K562 (cell line): ENCODE results near the gene PSMA5. TPM values are rescaled to one million over a fixed set of nuclear protein-coding genes. Genes with fewer than 3 reads are reported as not detected.

Source experiments
- ATAC-seq: fragments of 200-7000 bp; cut with Tn5 transposase; 3 replicates; pipeline ENCODE4 v1.9.1; 2020; ENCODE audit warnings: moderate library complexity
- BruUV-seq: library from RNA; stranded (reverse); fragments of 400-500 nt; replicated peaks from 2 replicates; lab custom pipeline; 2021; lab: Mats Ljungman, UMichigan
- CTCF ChIA-PET: fragments of 300-600 bp; formaldehyde crosslinking; extraction: SDS; loops from one replicate; lab custom pipeline; 2021; ENCODE audit warnings: low intra/inter-chr PET ratio; lab: Yijun Ruan, JAX
- POLR2A ChIA-PET: fragments of 300-600, 350-650 bp; sonication (Branson Sonifier 250); formaldehyde crosslinking; extraction: SDS; loops from one replicate; lab custom pipeline; 2021; ENCODE audit warnings: antibody characterized with exemption, inconsistent platforms; lab: Yijun Ruan, JAX
- DNase-seq, 4 experiments: peaks; one replicate each; pipeline versions ENCODE4 v3.0.0 to v3.0.0-alpha.2; 2011 to 2018; ENCODE audit warnings: low spot score in 3 of 4, mixed read lengths in 3 of 4; ENCODE audit errors: extremely low read depth in 1 of 4
- FAIRE-seq: peaks from 2 replicates; lab custom pipeline; 2011; peaks lifted over from hg19 to GRCh38; lab: Jason Lieb, UNC
- H2AFZ ChIP-seq: 2 replicates; pipeline ENCODE4 v1.6.0; 2011; ENCODE audit warnings: low read depth, low read length, control low read depth, inconsistent platforms
- H3K27ac ChIP-seq: fragments of 200-600 bp; 3 replicates; pipeline ENCODE4 v1.8.0; 2011; ENCODE audit warnings: low read depth, mild to moderate bottlenecking, control low read depth, inconsistent platforms, low read length, moderate library complexity, mixed read lengths; ENCODE audit errors: extremely low read depth
- H3K27me3 ChIP-seq, 2 experiments: fragments of 300-600 bp in 1 of 2; 2 replicates in 1 of 2; 3 replicates in 1 of 2; pipeline versions ENCODE4 v1.6.0 to v1.8.0; 2011; ENCODE audit warnings: inconsistent platforms in 2 of 2, low read length in 2 of 2, mild to moderate bottlenecking in 1 of 2, mixed read lengths in 1 of 2, moderate library complexity in 1 of 2; ENCODE audit not compliant: control insufficient read depth in 2 of 2, insufficient read depth in 2 of 2
- H3K36me3 ChIP-seq: fragments of 300-600 bp; 3 replicates; pipeline ENCODE4 v1.8.0; 2011; ENCODE audit warnings: mild to moderate bottlenecking, low read length, inconsistent platforms; ENCODE audit not compliant: control insufficient read depth, insufficient read depth
- H3K4me1 ChIP-seq, 2 experiments: fragments of 200-600 bp in 1 of 2; replicated peaks in 1 of 2; 2 replicates in 1 of 2; 3 replicates in 1 of 2; pipeline versions ENCODE4 v1.5.1 to v1.8.0; 2011; ENCODE audit warnings: inconsistent platforms in 2 of 2, low read length in 2 of 2, mild to moderate bottlenecking in 1 of 2, mixed read lengths in 1 of 2, moderate library complexity in 1 of 2; ENCODE audit not compliant: control insufficient read depth in 2 of 2, insufficient read depth in 2 of 2
- H3K4me2 ChIP-seq: 2 replicates; pipeline ENCODE4 v1.6.1; 2011; ENCODE audit warnings: low read length, control low read depth, inconsistent platforms, mixed read lengths; ENCODE audit not compliant: insufficient read depth
- H3K4me3 ChIP-seq: fragments of 200-600 bp; sonication (generic), shearing (Covaris generic); 2 replicates; pipeline ENCODE4 v1.5.1; 2016; ENCODE audit warnings: control low read depth, inconsistent platforms
- H3K79me2 ChIP-seq: fragments of 200-600 bp; 3 replicates; pipeline ENCODE4 v1.8.0; 2011; ENCODE audit warnings: low read length, inconsistent platforms; ENCODE audit not compliant: control insufficient read depth, insufficient read depth
- H3K9ac ChIP-seq, 2 experiments: 2 replicates each; pipeline versions ENCODE4 v1.6.0 to v1.6.1; 2011; ENCODE audit warnings: low read depth in 2 of 2, low read length in 2 of 2, control low read depth in 1 of 2, inconsistent platforms in 1 of 2, mild to moderate bottlenecking in 1 of 2, mixed read lengths in 1 of 2; ENCODE audit not compliant: insufficient read depth in 1 of 2
- H3K9me1 ChIP-seq: one replicate; pipeline ENCODE4 v1.6.0; 2011; ENCODE audit warnings: inconsistent platforms, mild to moderate bottlenecking, low read length, moderate library complexity; ENCODE audit not compliant: control insufficient read depth, insufficient read depth
- H3K9me3 ChIP-seq: replicated peaks from 2 replicates; pipeline ENCODE4 v1.5.1; 2011; ENCODE audit warnings: low read depth, low read length, inconsistent platforms; ENCODE audit not compliant: control insufficient read depth, insufficient read depth
- H4K20me1 ChIP-seq: replicated peaks from 2 replicates; pipeline ENCODE4 v1.6.1; 2011; ENCODE audit warnings: low read length, inconsistent platforms, mixed read lengths; ENCODE audit not compliant: control insufficient read depth, insufficient read depth
- ARID1B ChIP-seq: fragments of 450-650 bp; IDR thresholded peaks from 2 replicates; pipeline ENCODE4 v1.6.1; 2016; ENCODE audit warnings: antibody characterized with exemption, mild to moderate bottlenecking, inconsistent platforms
- CBX3 ChIP-seq, 2 experiments: IDR thresholded peaks; 1 replicate in 1 of 2; 2 replicates in 1 of 2; pipeline ENCODE4 v1.6.1; 2012; ENCODE audit warnings: inconsistent platforms in 2 of 2, low read length in 2 of 2, borderline replicate concordance in 1 of 2, control low read depth in 1 of 2
- CHCHD3 ChIP-seq: fragments of 250-450 bp; sonication (Bioruptor Pico); IDR thresholded peaks from 2 replicates; pipeline ENCODE4 v2.1.2; 2022; ENCODE audit warnings: mild to moderate bottlenecking
- HDGF ChIP-seq: fragments of 450-650 bp; IDR thresholded peaks from 2 replicates; pipeline ENCODE4 v1.6.1; 2016
- HNRNPL ChIP-seq: fragments of 200-400 bp; formaldehyde crosslinking; IDR thresholded peaks from 2 replicates; pipeline ENCODE4 v1.6.1; 2017; ENCODE audit warnings: low read depth, mild to moderate bottlenecking, low read length
- TRIM28 ChIP-seq: fragments of 450-650 bp; IDR thresholded peaks from 2 replicates; pipeline ENCODE4 v1.6.1; 2017
- WGBS: fragments of 100-300 bp; shearing (Covaris generic); methylation state at CpG from one replicate; pipeline ENCODE4 v1.1.6; 2016; ENCODE audit warnings: low coverage, mixed read lengths; ENCODE audit not compliant: insufficient coverage; ENCODE audit errors: missing lambda C conversion rate; 5-methylcytosine and 5-hydroxymethylcytosine counted together
- in situ Hi-C: fragments of 300-500 bp; cut with MboI; formaldehyde crosslinking; loops from 4 replicates; pipeline ENCODE4 v1.15.0; 2018; ENCODE audit warnings: inconsistent platforms, mixed read lengths
- intact Hi-C: fragments of 100-400 bp; cut with micrococcal nuclease; formaldehyde crosslinking; loops from 2 replicates; pipeline ENCODE4 v1.14.2; 2022
- polyA plus RNA-seq, 8 experiments: library from polyadenylated mRNA; depleted of rRNA in 4 of 8; stranded (reverse) in 5 of 8; unstranded in 3 of 8; fragments of >200 nt; fragmentation: Nextera tagmentation in 2 of 8; fragmentation: Illumina TruSeq in 1 of 8; extraction: Ambion mirVana in 2 of 8; extraction: Trizol in 1 of 8; gene quantifications; 2 replicates each; pipeline versions ENCODE4 v1.2.1 to v1.2.3, GENCODE V29; 2011 to 2014; ENCODE audit warnings: inconsistent platforms in 1 of 8, missing spikeins in 1 of 8
- total RNA-seq, 7 experiments: library from RNA; depleted of rRNA in 6 of 7; stranded (reverse); fragments of >200 nt in 6 of 7; fragmentation: Illumina TruSeq in 2 of 7; extraction: Trizol in 2 of 7; gene quantifications; 2 replicates each; pipeline versions ENCODE4 v1.2.1 to v1.2.3, GENCODE V29; 2011 to 2021; ENCODE audit warnings: low replicate concordance in 1 of 7
- TF ChIP-seq, protein P1 (sequence below): fragments of 450-650 bp; formaldehyde crosslinking; IDR thresholded peaks from 2 replicates; pipeline ENCODE4 v1.4.0; 2020; ENCODE audit warnings: mild to moderate bottlenecking, moderate library complexity
- TF ChIP-seq, protein P2 (sequence below): fragments of 150-350 bp; IDR thresholded peaks from 2 replicates; pipeline ENCODE4 v1.6.1; 2014; ENCODE audit warnings: low read depth, mild to moderate bottlenecking, low read length, borderline replicate concordance
- TF ChIP-seq, protein P3 (sequence below): fragments of 450-650 bp; IDR thresholded peaks from 2 replicates; pipeline ENCODE4 v1.6.1; 2018; ENCODE audit warnings: mild to moderate bottlenecking, low read depth; ENCODE audit not compliant: partially characterized antibody
- TF ChIP-seq, protein P4 (sequence below): sonication (generic); formaldehyde crosslinking; IDR thresholded peaks from 2 replicates; pipeline ENCODE4 v1.8.1; 2023; ENCODE audit warnings: missing genetic modification reagents, mild to moderate bottlenecking, borderline replicate concordance

PSMA5 gene
- total and polyA plus RNA-seq, 9 of the 15 experiments (the other 6 are each of a cell fraction or from before 2014, with no cell fraction given), result 82.6 to 542 (median 287) TPM

DNA sequence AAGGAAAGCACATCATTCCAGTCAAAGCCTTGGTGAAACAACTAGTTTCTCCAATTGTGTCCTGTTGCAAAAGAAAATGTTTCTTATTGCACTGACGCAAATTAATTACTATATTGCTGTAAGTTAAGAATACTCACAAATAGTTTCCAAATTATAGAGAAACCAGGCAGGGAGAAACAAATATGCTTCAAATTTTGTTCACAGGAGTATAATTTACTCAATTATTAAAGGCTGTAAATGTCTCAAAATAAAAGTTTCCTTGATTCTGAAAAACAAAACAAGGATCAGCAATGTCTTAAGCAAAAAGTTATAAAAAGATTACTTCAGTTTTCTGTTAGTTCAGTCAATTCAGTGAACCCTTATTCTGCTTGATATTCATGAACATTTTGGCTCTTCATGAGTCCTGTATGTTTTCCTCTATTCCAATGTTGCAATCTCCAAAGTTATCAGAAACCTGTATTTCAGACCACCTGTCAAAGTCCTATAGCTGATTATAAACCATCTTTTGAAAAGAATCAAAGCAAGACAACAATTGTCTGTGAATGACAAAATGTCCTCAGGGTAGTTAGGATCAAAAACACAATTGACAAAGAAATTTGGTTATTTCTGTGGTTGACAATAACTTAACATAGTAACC, 28.4 kb upstream of the PSMA5 start:
- Histone ChIP-seq H3K36me3 (no peaks in the 10 kb centered on the region), H3K27ac (no peak overlapping the region), H3K9me1 (no peaks in the 10 kb centered on the region), H3K4me1 (no peaks in the 10 kb centered on the region), H3K27me3 (no peaks in the 10 kb centered on the region), H3K4me3 (no peak overlapping the region), H3K4me2 (no peak overlapping the region), H2AFZ (no peak overlapping the region), H3K9ac (no peak overlapping the region), H3K79me2 (no peaks in the 10 kb centered on the region), H4K20me1 (no peaks in the 10 kb centered on the region), H3K9me3 (no peaks in the 10 kb centered on the region)
- intact Hi-C loops, result no loop called here
- ATAC-seq (no peak), DNase-seq (no peak), FAIRE-seq (no peak)
- POLR2A ChIA-PET, result interaction anchor here (0.6 kb wide), 2 partner anchors 9 to 102 kb away, joined by 3 read pairs; no protein-coding TSS in a partner anchor
- CTCF ChIA-PET, result no interaction called here
- no TSS peak for BruUV-seq
- in situ Hi-C loops, result no loop called here
- 4% methylated on average over 1 of the region's 1 CpG for WGBS
- TF ChIP-seq TRIM28, result peak; percentile 64; the same call in 1 of the 2 replicates
- peak in 1 of 2 experiments; percentile 80; a peak in 2 of 3 replicates for TF ChIP-seq CBX3 (IDR thresholded peaks at IDR 0.05; ENCODE audit: borderline replicate concordance in 1 of 2, low read length in 2 of 2)
- TF ChIP-seq, protein P1, sequence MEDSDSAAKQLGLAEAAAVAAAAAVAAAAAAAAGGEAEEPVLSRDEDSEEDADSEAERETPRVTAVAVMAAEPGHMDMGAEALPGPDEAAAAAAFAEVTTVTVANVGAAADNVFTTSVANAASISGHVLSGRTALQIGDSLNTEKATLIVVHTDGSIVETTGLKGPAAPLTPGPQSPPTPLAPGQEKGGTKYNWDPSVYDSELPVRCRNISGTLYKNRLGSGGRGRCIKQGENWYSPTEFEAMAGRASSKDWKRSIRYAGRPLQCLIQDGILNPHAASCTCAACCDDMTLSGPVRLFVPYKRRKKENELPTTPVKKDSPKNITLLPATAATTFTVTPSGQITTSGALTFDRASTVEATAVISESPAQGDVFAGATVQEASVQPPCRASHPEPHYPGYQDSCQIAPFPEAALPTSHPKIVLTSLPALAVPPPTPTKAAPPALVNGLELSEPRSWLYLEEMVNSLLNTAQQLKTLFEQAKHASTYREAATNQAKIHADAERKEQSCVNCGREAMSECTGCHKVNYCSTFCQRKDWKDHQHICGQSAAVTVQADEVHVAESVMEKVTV (CRISPR knock-in tag), result no peak
- no peak for TF ChIP-seq CHCHD3 (CRISPR knock-in tag)
- TF ChIP-seq, protein P2, sequence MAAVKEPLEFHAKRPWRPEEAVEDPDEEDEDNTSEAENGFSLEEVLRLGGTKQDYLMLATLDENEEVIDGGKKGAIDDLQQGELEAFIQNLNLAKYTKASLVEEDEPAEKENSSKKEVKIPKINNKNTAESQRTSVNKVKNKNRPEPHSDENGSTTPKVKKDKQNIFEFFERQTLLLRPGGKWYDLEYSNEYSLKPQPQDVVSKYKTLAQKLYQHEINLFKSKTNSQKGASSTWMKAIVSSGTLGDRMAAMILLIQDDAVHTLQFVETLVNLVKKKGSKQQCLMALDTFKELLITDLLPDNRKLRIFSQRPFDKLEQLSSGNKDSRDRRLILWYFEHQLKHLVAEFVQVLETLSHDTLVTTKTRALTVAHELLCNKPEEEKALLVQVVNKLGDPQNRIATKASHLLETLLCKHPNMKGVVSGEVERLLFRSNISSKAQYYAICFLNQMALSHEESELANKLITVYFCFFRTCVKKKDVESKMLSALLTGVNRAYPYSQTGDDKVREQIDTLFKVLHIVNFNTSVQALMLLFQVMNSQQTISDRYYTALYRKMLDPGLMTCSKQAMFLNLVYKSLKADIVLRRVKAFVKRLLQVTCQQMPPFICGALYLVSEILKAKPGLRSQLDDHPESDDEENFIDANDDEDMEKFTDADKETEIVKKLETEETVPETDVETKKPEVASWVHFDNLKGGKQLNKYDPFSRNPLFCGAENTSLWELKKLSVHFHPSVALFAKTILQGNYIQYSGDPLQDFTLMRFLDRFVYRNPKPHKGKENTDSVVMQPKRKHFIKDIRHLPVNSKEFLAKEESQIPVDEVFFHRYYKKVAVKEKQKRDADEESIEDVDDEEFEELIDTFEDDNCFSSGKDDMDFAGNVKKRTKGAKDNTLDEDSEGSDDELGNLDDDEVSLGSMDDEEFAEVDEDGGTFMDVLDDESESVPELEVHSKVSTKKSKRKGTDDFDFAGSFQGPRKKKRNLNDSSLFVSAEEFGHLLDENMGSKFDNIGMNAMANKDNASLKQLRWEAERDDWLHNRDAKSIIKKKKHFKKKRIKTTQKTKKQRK, result peak; percentile 66; the same call in 1 of the 2 replicates
- TF ChIP-seq, protein P3, sequence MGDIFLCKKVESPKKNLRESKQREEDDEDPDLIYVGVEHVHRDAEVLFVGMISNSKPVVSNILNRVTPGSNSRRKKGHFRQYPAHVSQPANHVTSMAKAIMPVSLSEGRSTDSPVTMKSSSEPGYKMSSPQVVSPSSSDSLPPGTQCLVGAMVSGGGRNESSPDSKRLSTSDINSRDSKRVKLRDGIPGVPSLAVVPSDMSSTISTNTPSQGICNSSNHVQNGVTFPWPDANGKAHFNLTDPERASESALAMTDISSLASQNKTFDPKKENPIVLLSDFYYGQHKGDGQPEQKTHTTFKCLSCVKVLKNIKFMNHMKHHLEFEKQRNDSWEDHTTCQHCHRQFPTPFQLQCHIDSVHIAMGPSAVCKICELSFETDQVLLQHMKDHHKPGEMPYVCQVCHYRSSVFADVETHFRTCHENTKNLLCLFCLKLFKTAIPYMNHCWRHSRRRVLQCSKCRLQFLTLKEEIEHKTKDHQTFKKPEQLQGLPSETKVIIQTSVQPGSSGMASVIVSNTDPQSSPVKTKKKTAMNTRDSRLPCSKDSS, result peak; percentile 46
- TF ChIP-seq, protein P4, sequence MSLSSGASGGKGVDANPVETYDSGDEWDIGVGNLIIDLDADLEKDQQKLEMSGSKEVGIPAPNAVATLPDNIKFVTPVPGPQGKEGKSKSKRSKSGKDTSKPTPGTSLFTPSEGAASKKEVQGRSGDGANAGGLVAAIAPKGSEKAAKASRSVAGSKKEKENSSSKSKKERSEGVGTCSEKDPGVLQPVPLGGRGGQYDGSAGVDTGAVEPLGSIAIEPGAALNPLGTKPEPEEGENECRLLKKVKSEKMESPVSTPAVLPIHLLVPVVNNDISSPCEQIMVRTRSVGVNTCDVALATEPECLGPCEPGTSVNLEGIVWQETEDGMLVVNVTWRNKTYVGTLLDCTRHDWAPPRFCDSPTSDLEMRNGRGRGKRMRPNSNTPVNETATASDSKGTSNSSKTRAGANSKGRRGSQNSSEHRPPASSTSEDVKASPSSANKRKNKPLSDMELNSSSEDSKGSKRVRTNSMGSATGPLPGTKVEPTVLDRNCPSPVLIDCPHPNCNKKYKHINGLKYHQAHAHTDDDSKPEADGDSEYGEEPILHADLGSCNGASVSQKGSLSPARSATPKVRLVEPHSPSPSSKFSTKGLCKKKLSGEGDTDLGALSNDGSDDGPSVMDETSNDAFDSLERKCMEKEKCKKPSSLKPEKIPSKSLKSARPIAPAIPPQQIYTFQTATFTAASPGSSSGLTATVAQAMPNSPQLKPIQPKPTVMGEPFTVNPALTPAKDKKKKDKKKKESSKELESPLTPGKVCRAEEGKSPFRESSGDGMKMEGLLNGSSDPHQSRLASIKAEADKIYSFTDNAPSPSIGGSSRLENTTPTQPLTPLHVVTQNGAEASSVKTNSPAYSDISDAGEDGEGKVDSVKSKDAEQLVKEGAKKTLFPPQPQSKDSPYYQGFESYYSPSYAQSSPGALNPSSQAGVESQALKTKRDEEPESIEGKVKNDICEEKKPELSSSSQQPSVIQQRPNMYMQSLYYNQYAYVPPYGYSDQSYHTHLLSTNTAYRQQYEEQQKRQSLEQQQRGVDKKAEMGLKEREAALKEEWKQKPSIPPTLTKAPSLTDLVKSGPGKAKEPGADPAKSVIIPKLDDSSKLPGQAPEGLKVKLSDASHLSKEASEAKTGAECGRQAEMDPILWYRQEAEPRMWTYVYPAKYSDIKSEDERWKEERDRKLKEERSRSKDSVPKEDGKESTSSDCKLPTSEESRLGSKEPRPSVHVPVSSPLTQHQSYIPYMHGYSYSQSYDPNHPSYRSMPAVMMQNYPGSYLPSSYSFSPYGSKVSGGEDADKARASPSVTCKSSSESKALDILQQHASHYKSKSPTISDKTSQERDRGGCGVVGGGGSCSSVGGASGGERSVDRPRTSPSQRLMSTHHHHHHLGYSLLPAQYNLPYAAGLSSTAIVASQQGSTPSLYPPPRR (CRISPR knock-in tag), result no peak
- no peak for TF ChIP-seq HNRNPL
- no peak for TF ChIP-seq ARID1B
- TF ChIP-seq HDGF, result no peak
